Retinal pigment epithelial cell (primary cell): ENCODE data around the gene NLGN1.

Source experiments
- DNase-seq: peaks from one replicate; pipeline ENCODE4 v3.0.0-alpha.2; 2010; ENCODE audit warnings: low read depth
- H3K4me3 ChIP-seq: 2 replicates; pipeline ENCODE4 v1.5.1; 2011; ENCODE audit warnings: mild to moderate bottlenecking, low read length, control low read depth, moderate library complexity
- TF ChIP-seq, protein P1 (sequence below): conservative IDR thresholded peaks from 2 replicates; pipeline ENCODE4 v1.5.1; 2011; ENCODE audit warnings: low read depth, low read length, control low read depth, inconsistent platforms

Gene NLGN1

DNA sequence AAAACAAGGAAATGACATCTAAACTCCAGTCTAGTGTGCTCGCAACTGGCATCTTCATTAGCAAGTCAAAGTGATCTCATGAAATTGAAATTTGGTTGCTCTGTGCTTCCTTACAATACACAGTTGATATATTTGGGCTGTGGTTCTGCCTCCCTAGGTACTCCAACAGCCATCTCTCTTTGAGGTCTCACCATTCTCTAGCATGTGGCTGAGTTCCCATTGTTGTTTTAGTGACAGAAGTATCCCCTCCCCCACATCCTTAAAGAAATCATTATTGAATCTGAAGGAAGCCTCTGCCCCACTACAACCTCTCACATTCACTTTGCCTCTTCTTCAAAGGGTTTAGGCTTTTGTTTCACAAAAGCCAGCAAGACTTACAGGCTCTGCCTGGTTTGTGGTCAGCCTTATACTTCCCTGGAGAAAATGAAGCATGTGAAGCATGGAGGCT, 516.5 kb downstream of the NLGN1 start:
- DNase-seq, result no peak
- TF ChIP-seq, protein P1, sequence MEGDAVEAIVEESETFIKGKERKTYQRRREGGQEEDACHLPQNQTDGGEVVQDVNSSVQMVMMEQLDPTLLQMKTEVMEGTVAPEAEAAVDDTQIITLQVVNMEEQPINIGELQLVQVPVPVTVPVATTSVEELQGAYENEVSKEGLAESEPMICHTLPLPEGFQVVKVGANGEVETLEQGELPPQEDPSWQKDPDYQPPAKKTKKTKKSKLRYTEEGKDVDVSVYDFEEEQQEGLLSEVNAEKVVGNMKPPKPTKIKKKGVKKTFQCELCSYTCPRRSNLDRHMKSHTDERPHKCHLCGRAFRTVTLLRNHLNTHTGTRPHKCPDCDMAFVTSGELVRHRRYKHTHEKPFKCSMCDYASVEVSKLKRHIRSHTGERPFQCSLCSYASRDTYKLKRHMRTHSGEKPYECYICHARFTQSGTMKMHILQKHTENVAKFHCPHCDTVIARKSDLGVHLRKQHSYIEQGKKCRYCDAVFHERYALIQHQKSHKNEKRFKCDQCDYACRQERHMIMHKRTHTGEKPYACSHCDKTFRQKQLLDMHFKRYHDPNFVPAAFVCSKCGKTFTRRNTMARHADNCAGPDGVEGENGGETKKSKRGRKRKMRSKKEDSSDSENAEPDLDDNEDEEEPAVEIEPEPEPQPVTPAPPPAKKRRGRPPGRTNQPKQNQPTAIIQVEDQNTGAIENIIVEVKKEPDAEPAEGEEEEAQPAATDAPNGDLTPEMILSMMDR, result no peak

GRCh38 chr3:173916799-173917198, 519.3 kb downstream of the NLGN1 start:
- DNase-seq, result no peak
- TF ChIP-seq, protein P1, result no peak
- H3K4me3 ChIP-seq, result no peak overlapping the region

More for the DNA sequence above, 516.5 kb downstream of the NLGN1 start:
- H3K4me3 ChIP-seq, result no peak overlapping the region

GRCh38 chr3:173920386-173920785, 522.8 kb downstream of the NLGN1 start:
- TF ChIP-seq, protein P1, result no peak
- DNase-seq, result no peak
- H3K4me3 ChIP-seq, result no peak overlapping the region

GRCh38 chr3:173921732-173922131, 524.2 kb downstream of the NLGN1 start:
- TF ChIP-seq, protein P1, result no peak
- no peak for DNase-seq
- no peak overlapping the region for H3K4me3 ChIP-seq

- TF ChIP-seq, protein P1, result no peak
These were observed 525.7 kb downstream of the NLGN1 start for GRCh38 chr3:173923204-173923603.

DNA sequence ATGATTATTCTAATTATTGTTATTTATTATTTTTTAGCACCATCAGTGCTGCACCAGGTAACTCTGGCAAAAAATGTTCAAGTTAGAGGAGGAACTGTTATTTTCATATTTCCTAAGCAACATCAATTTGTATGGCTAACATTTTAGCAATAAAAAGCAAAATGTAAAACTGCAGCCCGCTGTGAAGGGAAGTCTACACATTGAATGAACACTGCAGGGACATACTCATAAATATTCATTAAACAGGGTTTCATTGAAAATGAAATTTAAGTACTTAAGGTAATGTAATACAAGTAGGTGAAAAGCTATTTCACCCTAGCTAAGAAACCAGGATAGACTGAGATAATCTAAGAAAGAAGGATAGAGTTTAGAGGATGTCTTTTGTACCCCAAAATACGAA, 532.7 kb downstream of the NLGN1 start:
- DNase-seq, result no peak
- no peak overlapping the region for H3K4me3 ChIP-seq
- TF ChIP-seq, protein P1, result no peak

More at GRCh38 chr3:173923204-173923603, 525.7 kb downstream of the NLGN1 start:
- H3K4me3 ChIP-seq, result no peak overlapping the region
- DNase-seq, result no peak

DNA sequence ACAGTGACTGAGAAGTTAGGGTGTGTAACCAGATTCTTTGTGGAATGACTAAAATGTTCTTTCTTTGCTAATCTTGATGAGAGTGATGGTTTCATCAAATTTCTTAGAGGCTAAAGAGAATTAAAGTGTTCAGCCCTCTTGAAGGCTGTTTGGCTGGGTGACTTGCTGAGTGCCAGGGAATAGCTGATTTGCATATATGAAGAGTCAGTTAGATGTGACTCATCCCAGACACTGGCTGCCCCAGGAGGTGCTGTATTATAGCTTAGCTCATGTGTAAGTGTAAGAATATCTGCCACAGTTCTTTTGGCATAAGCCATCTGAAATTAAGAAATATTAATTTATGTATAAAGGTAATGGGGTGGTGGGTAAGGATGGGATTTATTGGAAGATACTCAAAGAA, 535.1 kb downstream of the NLGN1 start:
- no peak overlapping the region for H3K4me3 ChIP-seq
- peak; percentile 63 for DNase-seq
- TF ChIP-seq, protein P1, result no peak
